ENCODE results near the gene NPC1L1.

The NPC1L1 gene

GRCh38 chr7:44539669-44540506 is 1.2 kb downstream of the NPC1L1 start:
- no peak for TF ChIP-seq CTCF (IDR thresholded peaks at IDR 0.05; ENCODE audit: insufficient read depth, low read depth, low read length, missing control alignments)
- DNase-seq (ENCODE audit: low read depth): no peak
- no peak overlapping the region for H3K4me3 ChIP-seq (ENCODE audit: low read length)

GRCh38 chr7:44538798-44539668 is 2.1 kb downstream of the NPC1L1 start:
- TF ChIP-seq CTCF (IDR thresholded peaks at IDR 0.05; ENCODE audit: insufficient read depth, low read depth, low read length, missing control alignments): no peak
- no peak for DNase-seq (ENCODE audit: low read depth)
- no peak overlapping the region for H3K4me3 ChIP-seq (ENCODE audit: low read length)

- no peak overlapping the region for H3K4me3 ChIP-seq (ENCODE audit: low read length)
- no peak for TF ChIP-seq CTCF (IDR thresholded peaks at IDR 0.05; ENCODE audit: insufficient read depth, low read depth, low read length, missing control alignments)
- DNase-seq (ENCODE audit: low read depth): no peak
Observed at GRCh38 chr7:44538093-44538797, 2.9 kb downstream of the NPC1L1 start.

- TF ChIP-seq CTCF (IDR thresholded peaks at IDR 0.05; ENCODE audit: insufficient read depth, low read depth, low read length, missing control alignments): no peak
- no peak for DNase-seq (ENCODE audit: low read depth)
- no peak overlapping the region for H3K4me3 ChIP-seq (ENCODE audit: low read length)
Observed at GRCh38 chr7:44537442-44537841, 3.7 kb downstream of the NPC1L1 start.

GRCh38 chr7:44536090-44536489 is 5.0 kb downstream of the NPC1L1 start:
- no peak for TF ChIP-seq CTCF (IDR thresholded peaks at IDR 0.05; ENCODE audit: insufficient read depth, low read depth, low read length, missing control alignments)
- H3K4me3 ChIP-seq (ENCODE audit: low read length): no peak overlapping the region
- no peak for DNase-seq (ENCODE audit: low read depth)

- DNase-seq (ENCODE audit: low read depth): no peak
- no peak for TF ChIP-seq CTCF (IDR thresholded peaks at IDR 0.05; ENCODE audit: insufficient read depth, low read depth, low read length, missing control alignments)
- H3K4me3 ChIP-seq (ENCODE audit: low read length): no peak overlapping the region
Observed at GRCh38 chr7:44535348-44536064, 5.6 kb downstream of the NPC1L1 start.

Data from epithelial cell of esophagus (primary cell).